ENCODE data around the gene LBR.
A peak's percentile ranks its signal among the peaks of the same experiment; 100 is the strongest.

Gene LBR

GRCh38 chr1:225469051-225469450 lies 41.2 kb upstream of the LBR start:
- intact Hi-C loops (cut with DNase I; ENCODE audit: low total_unique reads) = no loop called here
- H3K4me1 ChIP-seq = peaks cover 0 to 8% (median 2%) of the 10 kb centered on the region in 4 donors
- H3K9me3 ChIP-seq = no peaks in the 10 kb centered on the region
- H3K4me3 ChIP-seq = no peak overlapping the region
- TF ChIP-seq CTCF (IDR thresholded peaks at IDR 0.05) = no peak
- no peak overlapping the region for H3K27ac ChIP-seq
- H3K27me3 ChIP-seq = no peaks in the 10 kb centered on the region
- DNase-seq = peak in 1 of 2 donors; percentile 58
- no peaks in the 10 kb centered on the region for H3K36me3 ChIP-seq

- Histone ChIP-seq H3K36me3 (no peaks in the 10 kb centered on the region), H3K27ac (no peak overlapping the region), H3K27me3 (no peaks in the 10 kb centered on the region), H3K4me1 (peaks cover 0 to 9% (median 2%) of the 10 kb centered on the region in 4 donors), H3K9me3 (no peaks in the 10 kb centered on the region), H3K4me3 (no peak overlapping the region)
- intact Hi-C loops (cut with DNase I; ENCODE audit: low total_unique reads) = no loop called here
- DNase-seq = peak in 1 of 2 donors; percentile 51
- no peak for TF ChIP-seq CTCF (IDR thresholded peaks at IDR 0.05)
Measured at GRCh38 chr1:225468270-225469020, 40.6 kb upstream of the LBR start.

- H3K9me3 ChIP-seq = no peaks in the 10 kb centered on the region
- H3K27ac ChIP-seq = peak overlapping the region in 1 of 2 donors; percentile 24
- H3K4me1 ChIP-seq = peaks cover 0 to 17% (median 2%) of the 10 kb centered on the region in 4 donors
- TF ChIP-seq CTCF (IDR thresholded peaks at IDR 0.05) = no peak
- intact Hi-C loops (cut with DNase I; ENCODE audit: low total_unique reads) = no loop called here
- H3K36me3 ChIP-seq = no peaks in the 10 kb centered on the region
- DNase-seq = peak; percentile 67 to 78
- H3K27me3 ChIP-seq = no peaks in the 10 kb centered on the region
- H3K4me3 ChIP-seq = peak overlapping the region; percentile 20 to 30
Measured at GRCh38 chr1:225467193-225468020, 39.6 kb upstream of the LBR start.

GRCh38 chr1:225466848-225467192 lies 39.0 kb upstream of the LBR start:
- peak in 1 of 2 donors; percentile 27 for DNase-seq
- H3K4me3 ChIP-seq = no peak overlapping the region
- TF ChIP-seq CTCF (IDR thresholded peaks at IDR 0.05) = no peak
- no peaks in the 10 kb centered on the region for H3K36me3 ChIP-seq
- no peaks in the 10 kb centered on the region for H3K9me3 ChIP-seq
- intact Hi-C loops (cut with DNase I; ENCODE audit: low total_unique reads) = no loop called here
- no peaks in the 10 kb centered on the region for H3K27me3 ChIP-seq
- no peak overlapping the region for H3K27ac ChIP-seq
- peaks cover 0 to 17% (median 2%) of the 10 kb centered on the region in 4 donors for H3K4me1 ChIP-seq

- Histone ChIP-seq H3K36me3 (no peaks in the 10 kb centered on the region), H3K4me1 (peaks cover 0 to 26% (median 6%) of the 10 kb centered on the region in 4 donors), H3K4me3 (no peak overlapping the region), H3K27me3 (no peaks in the 10 kb centered on the region), H3K9me3 (no peaks in the 10 kb centered on the region), H3K27ac (no peak overlapping the region)
- no peak for DNase-seq
- intact Hi-C loops (cut with DNase I; ENCODE audit: low total_unique reads) = no loop called here
- TF ChIP-seq CTCF (IDR thresholded peaks at IDR 0.05) = no peak
Measured at GRCh38 chr1:225465793-225466517, 38.1 kb upstream of the LBR start.

All from tibial artery (tissue), 4 donors.